ENCODE measurements around the gene MFF. TPM values are rescaled to one million over a fixed set of nuclear protein-coding genes. Genes with fewer than 3 reads are reported as not detected.
A peak's percentile ranks its signal among the peaks of the same experiment; 100 is the strongest.

Gene MFF
- total RNA-seq, 8 experiments from 2014 or later: 74.7 to 112 (median 98.4) TPM

GRCh38 chr2:227406177-227407031 lies 81.4 kb downstream of the MFF start:
- Histone ChIP-seq H3K4me1 (replicated peaks in 1 of 2) (peaks cover 7 to 8% of the 10 kb centered on the region in 2 donors), H3K4me3 (no peak overlapping the region), H3K27ac (no peak overlapping the region)
- ATAC-seq (replicated peaks in 6 of 8): peak; percentile 63 to 96 (median 90)
- WGBS, 10 experiments: 0 to 60% (median 13%) methylated on average over 1 to 7 of the region's 7 CpGs
- in situ Hi-C loops (cut with MboI; ENCODE audit: low pct_unique_long_range_greater_than_20kb in 2 of 9, low sequenced_read_pairs in 9 of 9, unreplicated experiment in 9 of 9): loop anchor here in 6 of 9 experiments (10.0 to 25.0 kb wide), 3 partner anchors 248 to 456 kb away; partner anchors contain the start of gene DAW1 (in 1 of the 6)

Other genes with a start within 250 kb of the MFF start
- 1 to 10 TPM in 2 of 8 experiments, under 1 TPM in 6; 0.08 to 1.6 (median 0.45) TPM for gene COL4A4, start 161.0 kb upstream of the MFF start, total RNA-seq
- 1 to 10 TPM in 2 of 8 experiments, under 1 TPM in 6; 0.21 to 1.3 (median 0.59) TPM for gene COL4A3, start 160.6 kb upstream of the MFF start, total RNA-seq
- under 1 TPM in 7 of 8 experiments, not detected in 1; 0.15 to 0.59 (median 0.33) TPM for gene TM4SF20, start 54.1 kb downstream of the MFF start, total RNA-seq
- not detected for gene SCYGR1, start 62.7 kb downstream of the MFF start, total RNA-seq
- 10 to 100 TPM; 26.2 to 65.6 (median 47.0) TPM for gene AGFG1, start 146.9 kb downstream of the MFF start, total RNA-seq

Measured in motor neuron (in vitro differentiated cells).